Muscle of arm (tissue), 12 donors: Measurements from ENCODE around the gene VIPR2. TPM values are rescaled to one million over a fixed set of nuclear protein-coding genes. Genes with fewer than 3 reads are reported as not detected.
A peak's percentile ranks its signal among the peaks of the same experiment; 100 is the strongest.

ENCODE experiments used
- DNase-seq: peaks from one replicate; pipeline ENCODE4 v3.0.0-alpha.2; 2013
- polyA plus RNA-seq, 12 donors: library from polyadenylated mRNA; unstranded; fragments of 120-200 nt; gene quantifications; one replicate each; pipeline ENCODE4 v1.2.1, GENCODE V29; 2013; ENCODE audit not compliant: insufficient read length in 12 of 12

The VIPR2 gene
- polyA plus RNA-seq, 12 donors, result 5.2 to 11.6 (median 9.0) TPM; not detected in 1

DNA sequence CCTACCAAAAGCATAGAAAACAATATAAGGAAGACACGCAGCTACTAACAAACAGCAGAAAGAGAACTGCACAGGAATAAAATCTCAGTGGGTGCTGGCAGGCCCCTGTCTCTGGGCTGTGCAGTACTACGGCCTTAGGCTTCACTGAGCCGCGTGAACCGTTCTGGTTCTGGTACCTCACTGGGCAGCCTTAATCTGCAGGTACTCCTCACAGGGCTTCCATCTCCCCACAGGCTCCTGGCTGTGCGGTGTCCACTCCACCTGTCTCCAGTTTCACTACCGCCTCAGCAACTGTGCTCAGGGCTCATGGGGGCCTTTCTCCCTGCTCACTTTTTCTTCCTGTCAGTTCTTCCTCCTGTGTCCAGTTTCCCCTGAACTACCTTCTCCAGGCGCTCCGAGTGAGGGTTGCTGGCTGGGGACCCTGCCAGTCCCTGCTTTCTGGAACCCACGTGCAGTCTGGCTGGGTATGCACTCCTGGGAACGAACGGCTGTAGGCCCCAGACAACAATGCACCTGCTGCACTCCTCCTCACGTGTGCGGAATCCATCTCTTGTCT is 75.7 kb downstream of the VIPR2 start:
- DNase-seq, result no peak

DNA sequence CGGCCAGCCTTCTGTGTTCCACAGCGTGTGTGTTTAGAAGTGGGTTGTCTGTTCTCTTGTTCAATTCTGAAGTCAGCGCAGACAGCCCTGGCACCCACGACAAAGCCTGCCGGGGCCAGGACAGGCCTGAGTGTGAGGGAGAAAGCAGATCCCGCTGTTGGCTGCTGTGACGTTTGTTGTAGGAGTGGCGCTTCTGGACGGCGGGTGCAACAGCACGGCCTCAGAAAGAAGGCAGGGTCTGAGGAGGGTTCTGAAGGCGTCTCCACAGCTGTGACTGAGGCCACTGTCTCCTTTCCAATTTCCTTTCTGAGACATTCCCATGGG is 76.2 kb downstream of the VIPR2 start:
- peak; percentile 82 for DNase-seq

DNA sequence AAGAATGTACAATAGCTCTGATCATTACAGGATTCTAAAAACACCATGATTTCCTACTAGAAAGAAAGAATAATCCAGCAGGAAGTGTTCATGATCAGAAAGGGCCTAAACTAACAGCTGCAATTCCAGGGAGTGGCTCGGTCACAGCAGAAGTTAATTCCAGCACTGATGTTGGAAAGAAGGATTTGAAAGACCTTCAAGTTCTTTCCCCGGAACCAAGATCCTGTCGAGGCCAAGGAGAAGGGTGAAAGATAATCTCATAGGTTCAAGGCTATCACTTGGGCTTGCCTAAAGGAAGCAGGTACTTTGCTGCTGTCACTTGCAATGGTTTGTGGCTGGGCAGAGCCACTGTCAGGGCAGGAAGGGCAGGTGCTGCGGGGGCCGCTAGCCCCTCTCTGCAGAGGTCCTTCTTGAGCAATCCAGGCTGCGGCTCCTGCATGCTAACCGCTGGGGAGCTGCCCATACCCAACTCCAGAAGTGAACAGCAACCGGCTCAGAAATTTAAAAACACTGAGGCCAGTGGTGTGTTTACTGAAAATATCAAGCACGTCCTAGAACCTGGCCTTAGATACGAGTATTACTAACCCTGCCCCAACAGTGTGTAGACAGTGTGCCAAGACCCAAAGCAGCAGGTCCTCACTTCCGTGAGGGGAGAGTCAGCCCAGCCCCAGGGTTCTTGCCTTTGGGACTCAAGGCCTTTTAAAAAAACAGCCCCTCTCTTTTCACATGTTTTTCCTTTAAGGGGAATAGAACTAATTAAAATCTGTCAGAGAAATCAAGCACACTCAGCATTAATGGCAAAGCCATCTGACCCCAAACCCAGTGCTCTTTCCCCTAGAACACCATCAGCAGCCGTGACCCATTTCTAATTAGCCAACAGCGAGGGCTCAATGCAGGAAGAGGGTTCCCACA is 76.8 kb downstream of the VIPR2 start:
- DNase-seq, result no peak

DNA sequence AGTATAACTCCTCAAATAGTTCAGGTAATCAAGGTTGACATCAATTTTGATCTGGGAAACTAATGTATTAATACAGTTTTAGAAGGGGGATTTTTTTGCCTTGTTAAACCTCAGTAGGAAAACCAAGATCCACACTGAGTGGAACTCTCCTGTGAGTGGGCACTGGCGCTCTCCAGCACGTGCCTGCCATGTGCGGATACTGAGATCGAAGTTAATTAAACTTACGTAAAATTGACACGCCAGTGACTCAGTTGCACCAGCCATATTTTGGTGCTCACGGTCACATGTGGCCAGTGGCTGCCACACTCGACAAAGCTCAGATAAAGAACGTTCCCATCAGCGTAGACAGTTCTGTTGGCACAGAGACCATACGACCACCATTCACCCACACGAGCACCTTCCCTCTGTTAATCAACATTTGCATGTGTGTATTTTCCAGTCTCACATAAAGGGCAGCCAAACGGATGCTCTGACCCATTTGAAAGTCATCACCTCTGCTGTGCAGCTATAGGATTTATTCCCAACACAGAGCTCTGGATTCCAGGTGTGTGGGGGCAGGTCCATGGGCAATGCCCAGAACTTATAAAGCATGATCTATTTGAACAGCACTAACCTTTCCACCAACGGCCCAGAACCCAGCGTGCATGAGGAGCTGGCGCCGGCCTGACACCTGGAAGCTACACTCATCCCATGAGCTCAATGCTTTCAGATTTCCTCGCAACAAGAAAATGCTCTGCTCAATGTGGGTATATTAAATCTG is 77.7 kb downstream of the VIPR2 start:
- DNase-seq, result no peak

DNA sequence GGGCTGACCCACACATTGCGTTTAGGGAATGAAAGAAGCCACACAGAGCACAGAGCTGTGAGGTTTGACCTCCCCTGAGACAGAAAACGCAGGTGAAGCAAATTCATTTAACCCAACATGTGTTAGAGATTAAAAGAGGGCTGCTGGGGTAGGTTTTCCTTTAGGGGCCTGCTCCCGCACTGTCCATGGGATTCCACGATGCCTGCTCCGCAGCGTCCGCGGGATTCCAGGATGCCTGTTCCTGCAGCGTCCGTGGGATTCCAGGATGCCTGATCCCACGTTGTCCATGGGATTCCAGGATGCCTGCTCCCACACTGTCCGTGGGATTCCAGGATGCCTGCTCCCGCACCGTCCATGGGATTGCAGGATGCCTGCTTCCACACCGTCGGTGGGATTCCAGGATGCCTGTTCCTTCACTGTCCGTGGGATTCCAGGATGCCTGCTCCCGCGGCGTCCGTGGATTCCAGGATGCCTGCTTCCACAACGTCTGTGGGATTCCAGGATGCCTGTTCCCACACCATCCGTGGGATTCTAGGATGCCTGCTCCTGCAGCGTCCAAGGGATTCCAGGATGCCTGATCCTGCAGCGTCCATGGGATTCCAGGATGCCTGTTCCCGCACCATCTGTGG is 78.7 kb downstream of the VIPR2 start:
- DNase-seq, result no peak

DNA sequence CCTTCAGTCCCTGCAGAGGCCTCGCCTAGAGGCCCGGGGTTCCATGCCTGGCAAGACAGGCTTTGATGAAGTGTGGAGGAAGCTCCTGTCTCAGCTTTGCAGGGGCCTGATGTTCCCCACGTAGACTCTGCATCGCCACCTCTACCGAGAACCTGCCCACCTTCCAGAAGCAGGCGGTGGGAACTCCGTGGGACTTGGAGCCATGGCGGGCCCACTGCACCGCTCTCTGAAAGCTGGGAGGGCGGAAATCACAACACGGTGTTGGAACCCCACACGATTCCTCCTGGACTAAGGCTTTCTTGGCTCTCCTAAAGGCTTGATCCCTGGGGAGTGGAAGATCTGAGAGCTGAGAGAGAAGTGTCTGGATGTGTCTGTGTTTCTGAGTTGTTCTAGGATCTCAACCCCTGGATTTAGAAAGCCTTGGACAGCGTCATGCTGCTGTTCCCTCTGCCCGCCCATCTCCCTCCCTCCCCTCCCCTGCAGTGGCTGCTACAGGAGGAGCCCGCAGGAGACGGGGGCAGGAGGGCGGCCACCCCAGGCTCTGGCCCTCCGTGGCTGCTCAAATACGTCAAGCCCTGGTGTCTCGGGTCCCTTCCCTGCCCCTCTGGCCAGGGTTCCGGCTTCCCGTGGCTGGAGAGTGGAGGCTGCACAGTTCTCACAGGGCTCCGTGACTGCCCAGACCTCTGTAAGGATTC is 79.7 kb downstream of the VIPR2 start:
- no peak for DNase-seq

DNA sequence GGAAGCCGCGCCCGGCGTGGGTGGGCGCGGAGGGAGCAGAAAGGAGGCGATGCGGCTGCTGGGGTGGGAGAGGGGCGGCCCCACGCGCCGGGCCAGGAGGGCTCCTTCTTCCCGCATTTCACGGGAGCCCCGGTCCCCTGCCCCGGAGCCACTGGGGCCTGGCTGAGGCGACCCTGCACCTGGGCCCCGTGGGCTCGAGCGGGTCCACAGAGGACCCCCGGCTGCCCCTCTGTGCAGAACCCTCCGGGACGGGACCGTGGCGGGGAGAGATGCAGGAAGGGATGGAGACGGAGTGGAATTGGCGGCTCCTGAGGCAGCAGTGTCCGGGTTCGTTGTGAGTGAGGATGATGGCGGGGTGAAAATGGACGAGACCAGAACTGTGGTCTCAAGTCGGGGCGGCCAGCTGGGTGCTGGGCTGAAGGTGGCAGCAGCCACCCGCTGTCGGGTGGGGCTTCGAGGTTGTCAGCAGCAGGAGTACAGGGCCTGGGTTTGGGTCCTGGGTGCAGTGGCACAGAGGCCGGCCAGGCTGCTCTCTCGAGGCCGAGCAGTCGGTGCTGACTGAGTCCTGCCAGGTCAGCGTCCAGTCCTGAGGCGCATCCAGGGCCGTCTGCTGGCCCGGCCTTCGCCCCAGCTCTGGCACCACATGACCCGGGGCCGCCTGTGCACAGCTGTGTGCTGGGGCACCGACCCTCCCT is 80.4 kb downstream of the VIPR2 start:
- DNase-seq, result no peak

DNA sequence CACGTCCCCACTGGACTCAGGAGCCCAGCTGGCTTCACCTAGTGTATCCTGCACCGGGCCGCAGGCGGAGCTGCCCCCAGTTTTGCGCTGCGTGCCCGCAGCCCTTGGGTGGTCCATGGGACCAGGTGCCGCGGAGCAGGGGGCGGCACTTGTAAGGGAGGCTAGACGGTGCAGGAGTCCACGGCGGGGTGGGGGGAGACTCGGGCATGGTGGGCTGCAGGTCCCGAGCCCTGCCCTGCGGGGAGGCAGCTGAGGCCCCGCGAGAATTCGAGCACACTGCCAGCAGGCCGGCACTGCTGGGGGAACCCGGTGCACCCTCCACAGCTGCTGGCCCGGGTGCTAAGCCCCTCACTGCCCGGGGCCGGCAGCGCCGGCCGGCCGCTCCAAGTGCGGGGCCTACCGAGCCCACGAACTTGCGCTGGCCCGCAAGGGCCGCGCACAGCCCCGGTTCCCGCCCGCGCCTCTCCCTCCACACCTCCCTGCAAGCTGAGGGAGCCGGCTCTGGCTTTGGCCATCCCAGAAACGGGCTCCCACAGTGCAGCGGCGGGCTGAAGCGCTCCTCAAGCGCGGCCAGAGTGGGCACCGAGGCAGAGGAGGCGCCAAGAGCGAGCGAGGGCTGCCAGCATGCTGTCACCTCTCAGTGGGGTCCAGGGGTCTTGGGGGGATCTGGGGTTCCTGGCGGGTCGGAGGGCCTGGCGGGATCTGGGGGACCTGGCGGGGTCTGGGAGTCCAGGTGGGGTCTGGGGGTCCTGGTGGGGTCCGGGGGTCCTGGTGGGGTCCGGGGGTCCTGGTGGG is 81.4 kb downstream of the VIPR2 start:
- DNase-seq, result no peak

DNA sequence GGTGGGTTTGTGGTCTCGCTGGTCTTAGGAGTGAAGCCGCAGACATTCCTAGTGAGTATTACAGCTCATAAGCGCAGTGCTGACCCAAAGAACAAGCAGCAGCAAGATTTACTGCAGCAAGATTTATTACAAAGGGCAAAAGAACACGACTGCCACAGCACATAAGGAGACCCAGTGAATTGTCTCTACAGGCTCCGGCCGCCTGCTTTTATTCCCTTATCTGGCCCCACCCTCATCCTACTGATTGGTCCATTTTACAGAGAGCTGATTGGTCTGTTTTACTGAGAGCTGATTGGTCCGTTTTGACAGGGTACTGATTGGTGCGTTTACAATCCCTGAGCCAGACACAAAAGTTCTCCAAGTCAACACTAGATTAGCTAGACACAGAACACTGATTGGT is 82.1 kb downstream of the VIPR2 start:
- DNase-seq, result no peak

DNA sequence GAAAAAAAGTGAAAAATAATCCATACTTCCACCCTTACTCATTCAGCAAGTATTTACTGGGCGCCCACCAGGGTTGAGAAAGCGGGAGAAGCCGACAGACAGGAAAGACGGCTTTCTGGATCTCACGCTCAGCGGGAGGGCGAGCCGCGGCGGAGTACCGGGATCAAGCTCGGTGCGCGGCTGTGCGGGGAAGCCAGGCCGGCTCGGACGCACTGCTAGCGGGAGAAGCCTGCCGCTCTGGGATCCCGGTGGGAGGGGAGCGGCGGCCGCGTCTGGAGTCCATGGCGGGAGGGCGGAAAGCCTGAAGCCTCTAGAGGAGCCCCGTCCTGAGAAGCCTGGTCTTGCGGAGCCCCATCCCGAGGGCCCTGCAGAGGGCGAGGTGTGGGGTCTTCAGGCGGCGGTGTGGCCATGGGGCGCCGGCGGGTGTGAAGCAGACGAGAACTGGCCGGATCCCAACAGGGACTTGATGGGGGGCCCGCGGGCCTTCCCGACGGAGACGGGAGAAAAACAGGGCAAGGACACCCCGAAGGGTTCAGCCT is 82.9 kb downstream of the VIPR2 start:
- DNase-seq, result no peak

DNA sequence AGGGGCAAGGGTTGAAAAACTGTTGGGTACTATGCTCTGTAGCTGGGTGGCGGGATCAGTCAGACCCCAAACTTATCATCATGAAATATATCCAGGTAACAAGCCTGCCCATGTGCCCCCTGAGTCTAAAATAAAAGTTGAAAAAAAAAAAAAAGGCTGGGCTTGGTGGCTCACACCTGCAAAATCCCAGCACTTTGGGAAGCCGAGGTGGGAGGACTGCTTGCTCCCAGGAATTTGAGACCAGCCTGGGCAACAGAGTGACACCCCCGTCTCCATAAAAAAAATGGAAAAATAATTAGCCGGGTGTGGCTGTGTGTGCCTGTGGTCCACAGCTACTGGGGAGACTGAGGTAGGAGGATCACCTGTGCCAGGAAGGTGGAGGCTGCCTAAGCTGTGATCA is 83.5 kb downstream of the VIPR2 start:
- DNase-seq, result no peak

DNA sequence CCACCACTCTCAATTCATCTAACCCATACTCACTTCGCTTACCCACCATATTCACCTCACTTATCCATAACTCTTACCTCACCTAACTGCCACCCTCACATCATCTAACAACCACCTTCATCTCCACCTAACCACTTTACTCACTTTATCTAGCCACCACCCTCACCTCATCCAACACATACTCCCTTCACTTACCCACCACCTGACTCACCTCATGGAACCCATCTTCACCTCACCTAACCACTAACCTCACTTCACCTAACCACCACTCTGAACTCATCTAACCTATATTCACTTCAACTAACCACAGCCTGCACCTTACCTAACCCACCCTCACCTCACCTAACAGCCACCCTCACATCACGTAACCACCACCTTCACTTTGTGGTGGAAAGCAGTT is 84.2 kb downstream of the VIPR2 start:
- DNase-seq, result no peak

DNA sequence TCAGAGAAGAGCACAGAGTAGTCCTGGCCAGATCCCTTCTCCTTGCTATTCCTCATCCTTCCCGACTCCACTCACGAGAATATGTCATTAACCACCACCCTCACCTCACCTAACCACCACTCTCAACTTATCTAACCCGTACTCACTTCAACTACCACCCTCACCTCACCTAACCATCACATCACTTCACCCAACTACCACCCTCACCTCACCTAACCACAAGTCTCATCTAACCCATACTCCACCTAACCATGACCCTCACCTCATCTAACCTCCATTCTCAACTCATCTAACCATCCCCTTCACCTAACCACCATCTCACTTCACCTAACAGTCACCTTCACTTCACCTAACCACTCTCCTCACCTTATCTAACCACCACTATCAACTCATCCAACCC is 85.0 kb downstream of the VIPR2 start:
- DNase-seq, result no peak

DNA sequence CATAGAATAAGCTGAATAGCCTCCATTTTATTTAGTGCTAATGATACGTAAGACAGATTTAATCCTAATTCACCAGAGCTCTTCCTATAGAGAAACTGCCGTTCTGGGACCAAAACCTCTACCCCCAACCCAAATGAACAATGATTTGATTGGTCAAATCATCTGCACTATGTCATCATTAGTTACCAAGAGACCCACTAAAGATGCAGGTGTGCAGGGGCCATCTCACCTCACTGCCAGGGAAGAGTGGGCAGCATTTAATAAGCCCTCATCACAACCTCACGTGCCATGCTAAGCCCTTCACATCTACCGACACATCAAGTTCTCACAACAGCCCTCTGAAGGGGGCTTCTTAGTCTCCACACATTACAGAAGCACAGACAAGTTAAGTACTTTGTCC is 87.0 kb downstream of the VIPR2 start:
- DNase-seq, result no peak

DNA sequence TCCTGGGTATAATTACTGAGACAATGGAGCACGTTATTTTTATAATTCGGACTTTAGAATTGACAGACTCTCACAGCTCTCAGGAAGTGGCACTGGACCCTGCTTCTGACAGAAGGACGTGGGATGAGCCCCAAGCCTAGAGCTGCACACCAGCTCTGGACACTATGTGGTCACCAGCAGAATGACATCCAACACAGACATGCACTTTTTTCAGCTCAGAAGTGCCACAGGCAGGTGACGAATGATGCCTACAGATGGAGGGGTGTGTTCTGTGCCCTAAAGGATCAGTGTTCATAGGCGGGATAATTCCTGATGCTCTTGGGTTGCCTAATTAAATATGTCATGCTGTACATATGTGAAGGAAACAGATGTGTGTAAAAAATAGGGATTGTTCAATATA is 87.9 kb downstream of the VIPR2 start:
- no peak for DNase-seq

DNA sequence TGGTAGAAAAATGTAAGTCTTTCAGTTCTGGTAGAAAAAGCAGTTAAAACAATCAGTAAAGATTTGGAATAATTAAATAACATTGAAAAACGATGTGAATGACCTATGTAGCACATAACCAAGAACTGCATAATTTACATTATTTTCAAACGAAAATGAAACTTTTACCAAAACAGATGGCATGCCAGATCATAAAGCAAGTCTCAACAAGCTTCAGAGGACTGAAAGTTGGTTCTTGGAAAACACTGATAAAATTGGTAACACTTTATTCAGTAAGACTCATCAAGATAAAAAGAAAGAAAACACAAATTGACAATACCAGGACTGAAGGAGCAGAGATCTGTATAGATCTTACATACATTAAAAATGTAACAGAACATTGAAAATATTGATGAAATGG is 92.8 kb downstream of the VIPR2 start:
- DNase-seq, result no peak

DNA sequence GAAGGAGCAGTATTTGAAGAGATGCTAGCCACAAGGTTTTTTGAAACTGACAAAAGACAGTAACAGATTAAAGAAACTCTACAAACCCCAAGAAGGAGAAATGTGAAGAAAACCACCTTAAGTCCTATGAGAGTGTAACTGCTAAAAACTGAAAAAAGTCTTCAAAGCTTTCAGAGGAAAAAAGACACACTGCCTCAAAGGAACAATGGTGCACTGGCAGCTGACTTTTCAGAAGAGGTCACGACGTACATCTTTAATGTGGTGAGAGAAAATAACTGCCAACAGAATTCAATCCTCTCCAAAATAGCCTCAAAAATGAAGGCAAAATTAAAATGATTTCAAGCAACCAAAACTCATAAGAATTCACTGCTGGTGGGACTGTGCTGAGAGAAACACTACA is 94.0 kb downstream of the VIPR2 start:
- DNase-seq, result no peak

DNA sequence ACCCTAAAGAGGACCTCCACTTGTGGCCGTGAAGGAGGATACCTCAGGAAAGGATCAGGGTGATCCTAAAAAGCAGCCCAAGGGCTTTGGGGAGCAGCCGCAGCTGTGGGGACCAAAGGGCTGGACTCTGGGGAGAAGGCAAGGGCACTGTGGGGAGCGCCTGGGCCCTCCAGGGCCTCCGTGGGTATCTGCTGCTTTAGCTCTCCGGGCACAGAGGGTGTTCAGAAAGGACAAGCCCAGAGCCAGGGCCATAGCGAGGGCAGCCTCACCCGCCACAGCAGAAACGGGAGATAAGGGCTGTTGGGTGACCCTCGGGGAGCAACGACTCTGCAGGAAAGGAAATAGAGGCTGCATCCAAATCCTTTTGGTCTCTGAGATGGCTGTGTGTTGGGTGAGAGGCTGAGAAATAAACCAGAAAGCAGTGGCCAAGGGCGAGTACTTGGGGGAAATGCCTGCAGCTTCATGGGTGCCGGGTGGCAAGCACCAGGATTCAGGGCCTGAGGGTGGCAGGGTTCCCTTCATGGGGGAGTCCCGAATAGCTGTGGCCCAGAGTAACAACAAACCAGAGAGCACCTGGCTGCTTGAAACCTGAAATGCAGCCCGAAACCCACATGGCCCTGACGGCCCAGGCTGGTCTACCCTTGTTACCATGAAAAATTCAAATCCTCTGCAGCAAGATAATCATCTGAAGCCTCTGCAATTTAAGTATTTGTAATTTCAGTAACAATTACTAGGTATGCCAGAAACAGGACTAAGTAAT is 95.2 kb downstream of the VIPR2 start:
- DNase-seq, result no peak

DNA sequence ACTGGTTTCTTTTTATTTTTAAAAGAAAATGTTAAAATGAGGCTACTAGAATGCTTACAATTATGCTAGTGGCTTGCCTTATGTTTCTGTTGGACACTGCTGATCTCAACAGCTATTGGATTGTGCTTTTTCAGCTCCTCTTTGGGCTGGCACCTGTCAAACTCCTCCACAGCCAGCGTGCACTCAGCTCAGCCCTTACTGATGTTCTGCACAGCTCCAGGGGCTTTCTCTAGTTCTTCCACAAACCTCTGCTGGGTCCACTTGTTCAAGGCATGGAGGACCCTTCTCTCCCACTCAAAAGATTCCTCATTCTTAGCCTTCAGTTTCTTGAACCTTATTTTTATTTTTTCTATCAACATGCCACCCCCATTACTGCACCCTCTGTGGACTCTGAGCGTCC is 96.0 kb downstream of the VIPR2 start:
- no peak for DNase-seq
